Fibroblast of skin of scalp (primary cell): ENCODE measurements around the gene KCNIP3.
A peak's percentile ranks its signal among the peaks of the same experiment; 100 is the strongest.
"Not testable (repeated sequence)": the region's sequence is repeated elsewhere in the genome, so short reads cannot be mapped to it uniquely, and the experiment has no call there.

Source experiments
- DNase-seq: peaks from one replicate; pipeline ENCODE4 v3.0.0-alpha.2; 2013

KCNIP3 gene

GRCh38 chr2:95372216-95372829, 75.2 kb downstream of the KCNIP3 start:
- DNase-seq, result no peak

- no peak for DNase-seq
Observed at GRCh38 chr2:95372845-95373244, 75.7 kb downstream of the KCNIP3 start.

GRCh38 chr2:95374029-95374428, 76.9 kb downstream of the KCNIP3 start:
- no peak for DNase-seq

- DNase-seq, result no peak
Observed at GRCh38 chr2:95374451-95374920, 77.3 kb downstream of the KCNIP3 start.

- peak; percentile 17 for DNase-seq
Observed at GRCh38 chr2:95374921-95375471, 77.8 kb downstream of the KCNIP3 start.

GRCh38 chr2:95375532-95376150, 78.5 kb downstream of the KCNIP3 start:
- no peak for DNase-seq

GRCh38 chr2:95376311-95377215, 79.4 kb downstream of the KCNIP3 start:
- DNase-seq, result no peak

- no peak for DNase-seq
Observed at GRCh38 chr2:95377216-95378123, 80.3 kb downstream of the KCNIP3 start.

GRCh38 chr2:95378281-95378680, 81.1 kb downstream of the KCNIP3 start:
- not testable (repeated sequence) for DNase-seq

GRCh38 chr2:95379371-95379831, 82.3 kb downstream of the KCNIP3 start:
- no peak for DNase-seq

GRCh38 chr2:95380280-95380679, 83.1 kb downstream of the KCNIP3 start:
- no peak for DNase-seq

GRCh38 chr2:95380731-95381130, 83.6 kb downstream of the KCNIP3 start:
- no peak for DNase-seq

GRCh38 chr2:95381212-95382191, 84.4 kb downstream of the KCNIP3 start:
- no peak for DNase-seq

- no peak for DNase-seq
Observed at GRCh38 chr2:95382192-95382591, 85.0 kb downstream of the KCNIP3 start.

GRCh38 chr2:95382686-95383634, 85.8 kb downstream of the KCNIP3 start:
- DNase-seq, result no peak

- DNase-seq, result no peak
Observed at GRCh38 chr2:95383635-95384027, 86.5 kb downstream of the KCNIP3 start.

GRCh38 chr2:95384854-95385569, 87.9 kb downstream of the KCNIP3 start:
- no peak for DNase-seq

GRCh38 chr2:95385570-95385984, 88.4 kb downstream of the KCNIP3 start:
- no peak for DNase-seq

- DNase-seq, result no peak
Observed at GRCh38 chr2:95386031-95386430, 88.9 kb downstream of the KCNIP3 start.
